ENCODE results near the gene FPR2. TPM values are rescaled to one million over a fixed set of nuclear protein-coding genes. Genes with fewer than 3 reads are reported as not detected.

Gene FPR2
- polyA plus RNA-seq, 1 donor (not counting 4 experiments of a cell fraction or from before 2014, with no cell fraction given) = 0.05 TPM

DNA sequence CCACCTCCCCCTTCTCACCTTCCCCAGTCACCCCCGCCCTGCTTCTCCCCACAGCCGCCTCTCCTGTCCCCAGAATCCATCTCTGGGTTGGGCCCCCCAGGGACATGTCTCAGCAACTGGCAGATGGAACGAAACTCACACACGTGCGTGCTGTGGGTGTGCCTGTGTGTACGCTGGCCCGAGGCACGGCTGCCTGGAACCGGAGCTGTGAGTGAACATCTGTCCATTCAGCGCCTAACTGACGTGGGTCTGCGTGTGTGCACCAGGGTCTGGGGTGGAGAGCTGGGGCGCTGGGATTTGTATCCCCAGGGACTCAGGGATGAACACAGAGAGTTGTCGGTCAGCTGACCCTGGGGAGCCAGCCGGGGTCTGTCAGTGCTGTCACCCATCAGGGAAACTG is 36.4 kb upstream of the FPR2 start:
- dilution Hi-C loops (cut with MboI; ENCODE audit: extremely low pct_ligation_motif_present, low sequenced_read_pairs) = no loop called here
- Histone ChIP-seq H3K9me3 (ENCODE audit: control insufficient read depth, low read depth, low read length) (no peaks in the 10 kb centered on the region), H4K20me1 (ENCODE audit: control insufficient read depth, extremely low read depth, insufficient read depth, low read length) (no peaks in the 10 kb centered on the region), H3K79me2 (ENCODE audit: control insufficient read depth, insufficient read depth, low read length) (no peaks in the 10 kb centered on the region), H3K27me3 (ENCODE audit: control insufficient read depth, extremely low read depth, insufficient read depth, low read length) (peaks cover 23% of the 10 kb centered on the region), H3K36me3 (ENCODE audit: control insufficient read depth in 2 of 2, extremely low read depth in 1 of 2, insufficient read depth in 2 of 2, low read length in 2 of 2) (no peaks in the 10 kb centered on the region), H3K9me1 (ENCODE audit: control insufficient read depth, extremely low read depth, insufficient read depth, low read length) (no peaks in the 10 kb centered on the region), H3K4me1 (ENCODE audit: control insufficient read depth, extremely low read depth, insufficient read depth, low read length) (peaks cover 31% of the 10 kb centered on the region), H3K27ac (ENCODE audit: control insufficient read depth, insufficient read depth, low read length) (no peak overlapping the region), H2AFZ (ENCODE audit: control insufficient read depth, low read length) (peak overlapping the region; percentile 19), H3K9ac (ENCODE audit: control insufficient read depth, extremely low read depth, insufficient read depth, low read length) (peak overlapping the region; percentile 38), H3K4me3 (ENCODE audit: control insufficient read depth in 2 of 3, extremely low read depth in 1 of 3, insufficient read depth in 2 of 3, low read depth in 1 of 3, low read length in 3 of 3) (no peak overlapping the region), H3K4me2 (ENCODE audit: control insufficient read depth, extremely low read depth, insufficient read depth, low read depth, low read length) (peak overlapping the region; percentile 0)
- FAIRE-seq (no peak), DNase-seq (ENCODE audit: low read depth, low spot score) (no peak)
- TF ChIP-seq, protein P1, sequence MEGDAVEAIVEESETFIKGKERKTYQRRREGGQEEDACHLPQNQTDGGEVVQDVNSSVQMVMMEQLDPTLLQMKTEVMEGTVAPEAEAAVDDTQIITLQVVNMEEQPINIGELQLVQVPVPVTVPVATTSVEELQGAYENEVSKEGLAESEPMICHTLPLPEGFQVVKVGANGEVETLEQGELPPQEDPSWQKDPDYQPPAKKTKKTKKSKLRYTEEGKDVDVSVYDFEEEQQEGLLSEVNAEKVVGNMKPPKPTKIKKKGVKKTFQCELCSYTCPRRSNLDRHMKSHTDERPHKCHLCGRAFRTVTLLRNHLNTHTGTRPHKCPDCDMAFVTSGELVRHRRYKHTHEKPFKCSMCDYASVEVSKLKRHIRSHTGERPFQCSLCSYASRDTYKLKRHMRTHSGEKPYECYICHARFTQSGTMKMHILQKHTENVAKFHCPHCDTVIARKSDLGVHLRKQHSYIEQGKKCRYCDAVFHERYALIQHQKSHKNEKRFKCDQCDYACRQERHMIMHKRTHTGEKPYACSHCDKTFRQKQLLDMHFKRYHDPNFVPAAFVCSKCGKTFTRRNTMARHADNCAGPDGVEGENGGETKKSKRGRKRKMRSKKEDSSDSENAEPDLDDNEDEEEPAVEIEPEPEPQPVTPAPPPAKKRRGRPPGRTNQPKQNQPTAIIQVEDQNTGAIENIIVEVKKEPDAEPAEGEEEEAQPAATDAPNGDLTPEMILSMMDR (optimal IDR thresholded peaks at IDR 0.05 in 1 of 3, IDR thresholded peaks at IDR 0.05 in 1 of 3, conservative IDR thresholded peaks at IDR 0.05 in 1 of 3; ENCODE audit: extremely low read depth in 1 of 3, insufficient read depth in 2 of 3, low read length in 3 of 3) = no peak
- TF ChIP-seq EZH2 (IDR thresholded peaks at IDR 0.05; ENCODE audit: low read length) = no peak

DNA sequence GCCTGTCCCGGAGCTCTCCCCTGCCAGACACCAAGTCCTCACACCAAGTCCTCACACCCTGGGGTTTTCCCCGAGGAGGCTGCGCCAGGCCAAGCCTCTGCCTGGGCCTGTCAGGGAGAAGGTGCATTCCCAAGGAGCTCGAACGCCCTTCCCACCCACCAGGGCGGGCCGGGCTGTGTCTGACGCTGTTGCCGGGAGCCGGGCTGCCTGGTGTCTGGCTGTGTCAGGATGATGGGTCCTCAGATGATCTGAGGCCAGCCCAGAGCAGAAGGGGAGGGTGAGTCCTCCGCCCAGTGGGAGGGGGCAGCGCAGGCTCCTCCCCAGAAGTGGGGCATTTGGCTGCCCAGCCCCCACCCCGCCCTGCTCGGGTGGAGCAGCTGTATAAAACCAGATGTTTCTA is 34.9 kb upstream of the FPR2 start:
- FAIRE-seq = peak; percentile 90
- Histone ChIP-seq H3K27me3 (ENCODE audit: control insufficient read depth, extremely low read depth, insufficient read depth, low read length) (peaks cover 23% of the 10 kb centered on the region), H3K27ac (ENCODE audit: control insufficient read depth, insufficient read depth, low read length) (peak overlapping the region; percentile 71), H3K79me2 (ENCODE audit: control insufficient read depth, insufficient read depth, low read length) (no peaks in the 10 kb centered on the region), H3K4me2 (ENCODE audit: control insufficient read depth, extremely low read depth, insufficient read depth, low read depth, low read length) (peak overlapping the region; percentile 62), H3K4me1 (ENCODE audit: control insufficient read depth, extremely low read depth, insufficient read depth, low read length) (peaks cover 31% of the 10 kb centered on the region), H3K9ac (ENCODE audit: control insufficient read depth, extremely low read depth, insufficient read depth, low read length) (peak overlapping the region; percentile 61), H4K20me1 (ENCODE audit: control insufficient read depth, extremely low read depth, insufficient read depth, low read length) (no peaks in the 10 kb centered on the region), H2AFZ (ENCODE audit: control insufficient read depth, low read length) (peak overlapping the region; percentile 42), H3K9me1 (ENCODE audit: control insufficient read depth, extremely low read depth, insufficient read depth, low read length) (no peaks in the 10 kb centered on the region), H3K36me3 (ENCODE audit: control insufficient read depth in 2 of 2, extremely low read depth in 1 of 2, insufficient read depth in 2 of 2, low read length in 2 of 2) (no peaks in the 10 kb centered on the region), H3K4me3 (ENCODE audit: control insufficient read depth in 2 of 3, extremely low read depth in 1 of 3, insufficient read depth in 2 of 3, low read depth in 1 of 3, low read length in 3 of 3) (no peak overlapping the region), H3K9me3 (ENCODE audit: control insufficient read depth, low read depth, low read length) (peaks cover 2% of the 10 kb centered on the region)
- no peak for TF ChIP-seq EZH2 (IDR thresholded peaks at IDR 0.05; ENCODE audit: low read length)
- TF ChIP-seq, protein P1 (optimal IDR thresholded peaks at IDR 0.05 in 1 of 3, IDR thresholded peaks at IDR 0.05 in 1 of 3, conservative IDR thresholded peaks at IDR 0.05 in 1 of 3; ENCODE audit: extremely low read depth in 1 of 3, insufficient read depth in 2 of 3, low read length in 3 of 3) = no peak
- dilution Hi-C loops (cut with MboI; ENCODE audit: extremely low pct_ligation_motif_present, low sequenced_read_pairs) = no loop called here
- DNase-seq (ENCODE audit: low read depth, low spot score) = peak; percentile 94
